Stimulated activated CD8-positive, alpha-beta memory T cell treated with anti-CD3 and anti-CD28 coated beads, Interleukin-7, amount 100 ng/mL, for 1 hour (primary cell): ENCODE results near the gene DIAPH1.

Experiments used
- DNase-seq, 2 donors: peaks; one replicate each; pipeline ENCODE4 v3.0.0-alpha.2; 2020; ENCODE audit warnings: low read depth in 2 of 2

Gene DIAPH1

DNA sequence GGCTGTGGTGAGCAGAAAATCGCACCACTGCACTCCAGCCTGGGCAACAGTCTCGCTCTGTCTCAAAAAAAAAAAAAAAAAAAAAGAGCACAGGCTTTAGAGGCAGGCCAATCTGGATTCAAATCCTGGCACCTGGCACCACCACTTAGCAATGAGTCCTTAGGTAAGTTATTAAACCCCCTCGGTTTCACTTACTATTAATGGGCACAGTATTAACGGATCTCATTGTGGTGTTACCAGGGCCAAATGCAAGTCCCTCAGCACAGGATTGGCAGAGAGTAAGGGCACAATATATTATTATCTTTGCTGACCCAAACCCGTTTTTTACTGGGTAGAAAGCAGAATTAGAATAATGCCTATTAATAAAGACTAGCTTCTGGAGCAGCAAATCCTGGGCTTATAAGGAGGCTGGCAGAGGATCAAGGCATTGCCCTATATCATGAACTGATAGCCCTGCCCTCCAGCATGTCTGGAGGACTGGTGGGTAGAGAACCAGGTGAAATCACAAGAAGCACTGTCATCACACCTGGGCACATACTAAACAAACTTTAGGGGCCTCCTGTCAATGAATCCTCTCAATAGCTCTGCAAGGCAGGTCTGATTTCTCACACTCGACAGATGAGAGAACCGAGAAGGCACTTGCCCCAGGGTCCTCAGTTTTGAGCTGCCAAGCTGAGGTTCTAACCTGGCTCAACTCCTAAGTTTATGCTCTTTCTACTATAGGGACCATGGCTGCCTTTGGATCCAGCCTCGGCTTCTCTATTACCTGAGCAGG is 112.2 kb downstream of the DIAPH1 start:
- DNase-seq: no peak

DNA sequence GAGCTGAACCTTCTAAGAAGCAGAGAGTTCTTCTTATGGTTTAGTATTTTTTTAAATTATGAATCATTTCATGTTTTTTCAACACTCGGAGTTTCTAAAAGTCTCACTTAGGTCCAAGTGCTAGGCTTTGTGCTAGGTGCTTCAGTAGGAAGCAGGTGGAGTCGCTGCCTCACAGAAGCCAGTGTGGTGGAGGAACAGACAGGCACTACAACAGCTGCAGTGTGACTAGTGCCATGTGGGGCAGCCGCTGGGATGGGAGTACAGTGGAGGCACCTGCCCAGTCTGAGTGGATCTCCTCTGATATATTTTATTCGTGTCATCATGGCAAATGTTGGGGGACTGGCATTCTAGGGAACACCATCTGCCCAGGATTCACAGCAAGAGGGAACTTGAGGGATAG is 114.6 kb downstream of the DIAPH1 start:
- DNase-seq: no peak

DNA sequence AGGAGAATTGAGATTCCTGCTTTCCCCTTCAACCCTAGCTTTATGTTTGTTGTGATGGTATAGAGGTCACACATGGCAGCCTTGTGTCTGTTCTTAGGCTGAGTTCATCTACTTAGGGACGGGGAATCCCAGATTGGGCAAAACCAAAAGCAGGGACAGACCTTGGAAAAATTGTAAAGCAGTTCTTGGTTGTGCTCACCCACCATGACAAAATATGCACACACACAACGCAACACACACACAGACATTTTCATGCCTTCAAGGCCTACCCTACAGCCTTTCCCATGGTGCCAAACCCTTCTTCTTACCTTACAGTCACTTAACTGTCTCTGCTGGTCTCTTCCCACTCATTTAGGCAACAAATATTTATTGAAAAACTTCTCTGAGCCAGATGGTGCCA is 115.1 kb downstream of the DIAPH1 start:
- no peak for DNase-seq

DNA sequence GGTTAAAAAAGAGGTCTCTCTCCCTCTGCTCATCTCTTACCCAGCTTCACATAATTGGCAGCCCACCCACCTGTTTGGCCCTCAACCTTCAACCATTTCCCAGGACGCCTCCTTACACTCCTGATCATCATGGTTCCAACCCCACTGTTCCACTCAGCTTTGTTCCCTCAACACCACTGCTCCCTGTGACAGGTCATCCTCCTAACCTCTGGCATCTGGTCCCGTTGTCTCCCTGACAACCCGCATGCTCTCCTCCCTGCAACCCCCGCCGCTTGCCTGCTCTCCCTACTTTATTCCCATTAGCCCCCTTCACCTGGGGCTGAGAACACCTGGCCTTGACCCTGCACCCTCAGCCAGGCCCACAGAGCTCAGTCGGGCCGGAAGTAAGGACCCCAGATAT is 117.0 kb downstream of the DIAPH1 start:
- DNase-seq: no peak

DNA sequence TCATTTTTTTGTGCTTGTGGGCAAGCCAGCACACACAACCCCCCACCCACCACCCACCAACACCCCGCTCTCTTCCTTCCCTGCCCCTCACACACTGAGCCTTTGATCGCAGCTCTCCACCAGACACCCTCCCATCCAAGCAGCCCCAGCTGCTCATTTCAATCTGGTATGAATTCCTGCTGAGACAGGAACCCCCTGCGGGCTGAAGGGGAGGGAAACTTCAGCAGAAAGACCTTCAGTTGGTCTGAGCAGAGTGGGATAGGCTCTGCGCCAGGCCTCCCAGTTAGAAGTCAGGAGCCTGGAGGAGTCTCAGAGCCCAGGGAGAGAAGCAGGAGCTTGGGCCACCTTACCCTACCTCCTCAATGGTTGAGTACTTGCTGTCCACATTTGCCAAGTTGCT is 122.8 kb downstream of the DIAPH1 start:
- DNase-seq: no peak

DNA sequence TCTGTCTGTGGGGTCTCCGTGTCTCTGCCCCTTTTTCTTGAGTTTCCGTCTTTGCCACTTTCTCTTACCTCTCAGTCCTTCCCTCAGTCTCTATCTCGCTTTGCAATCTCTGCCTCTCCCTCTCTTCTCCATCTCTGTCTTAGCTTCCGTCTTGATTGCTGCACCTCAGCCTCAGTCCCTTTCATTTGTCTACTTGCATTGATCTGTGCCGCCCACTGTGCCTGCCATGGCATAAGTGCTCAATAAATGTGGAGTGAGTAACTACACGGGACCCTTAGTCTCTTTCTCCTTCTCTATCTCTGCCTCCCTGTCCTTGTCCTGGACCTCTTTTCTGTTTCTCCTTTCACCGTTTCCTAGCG is 123.4 kb downstream of the DIAPH1 start:
- no peak for DNase-seq

DNA sequence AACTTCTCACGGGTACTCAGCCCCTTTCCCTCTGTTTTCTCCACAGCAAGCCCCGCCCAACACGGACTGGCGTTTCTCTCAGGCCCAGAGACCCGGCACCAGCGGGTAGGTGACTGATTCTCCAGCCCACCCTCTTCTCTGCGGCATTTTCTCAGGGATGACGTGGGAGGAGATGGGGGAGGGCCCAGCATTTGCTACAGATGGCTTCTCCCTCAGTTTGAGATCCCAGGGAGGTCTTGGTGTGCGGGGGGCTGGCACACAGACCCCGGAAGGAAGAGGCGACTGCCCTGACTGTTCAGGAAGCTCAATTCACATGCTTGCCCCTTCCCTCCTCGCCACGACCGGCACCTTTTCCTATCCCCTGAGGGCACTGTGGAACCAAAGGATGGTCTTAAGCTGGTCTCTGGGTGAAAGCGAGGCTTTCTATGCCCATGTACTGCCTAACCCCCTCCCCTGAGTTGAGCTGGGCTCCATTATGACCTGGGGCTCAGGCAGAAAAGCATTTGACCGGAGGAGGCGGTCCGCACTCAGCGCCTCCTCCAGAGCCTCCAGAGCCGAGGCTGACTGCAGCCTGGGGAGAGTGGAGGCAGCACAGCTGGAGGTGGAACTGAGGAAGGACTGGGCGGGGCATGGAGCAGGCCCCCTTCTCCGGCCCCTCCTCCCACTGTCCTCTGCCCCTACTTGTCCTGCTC is 123.9 kb downstream of the DIAPH1 start:
- DNase-seq: no peak

DNA sequence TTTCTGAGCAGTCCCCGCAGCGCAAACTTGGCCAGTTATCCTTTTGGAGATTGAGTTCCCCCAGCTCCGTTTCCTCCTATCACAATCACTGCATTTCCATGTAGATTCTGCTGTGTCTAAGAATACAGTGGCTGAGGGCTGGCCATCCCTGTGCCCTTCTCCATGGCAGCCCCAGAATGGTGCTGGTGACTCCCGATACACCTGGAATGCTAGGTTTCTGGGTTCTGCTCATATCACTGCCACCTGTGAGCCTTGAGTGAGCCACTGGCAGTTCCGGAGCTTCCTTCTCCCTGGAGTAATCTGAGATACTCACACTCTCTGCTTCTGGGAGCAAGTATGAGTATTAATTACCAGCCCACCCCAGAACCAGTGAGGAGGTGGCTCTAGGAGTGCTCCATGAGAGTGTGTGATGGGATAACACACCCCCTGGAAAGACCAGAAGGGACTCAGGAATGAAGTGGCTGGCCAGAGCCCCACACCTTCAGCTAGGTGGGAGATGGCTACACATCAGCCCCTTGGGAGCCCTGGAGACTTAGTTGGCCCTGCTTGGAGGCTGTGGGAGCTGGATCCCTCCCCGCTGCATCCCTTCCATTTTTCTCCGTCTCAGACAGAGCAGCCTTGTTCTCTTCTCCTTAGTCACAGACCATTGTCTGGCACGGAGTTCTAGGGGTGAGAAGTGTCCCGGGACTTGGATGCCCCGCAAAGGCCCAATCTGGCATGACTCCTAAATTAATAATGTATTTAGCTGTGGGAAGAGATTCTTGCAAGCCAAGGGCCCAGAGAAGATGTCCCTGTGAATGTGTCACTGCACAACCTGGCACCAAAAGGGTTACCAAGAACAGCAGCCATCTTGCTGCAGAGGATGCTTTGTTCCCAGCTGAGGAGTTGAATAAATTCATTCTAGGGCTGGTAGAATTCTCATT is 125.0 kb downstream of the DIAPH1 start:
- DNase-seq: no peak

DNA sequence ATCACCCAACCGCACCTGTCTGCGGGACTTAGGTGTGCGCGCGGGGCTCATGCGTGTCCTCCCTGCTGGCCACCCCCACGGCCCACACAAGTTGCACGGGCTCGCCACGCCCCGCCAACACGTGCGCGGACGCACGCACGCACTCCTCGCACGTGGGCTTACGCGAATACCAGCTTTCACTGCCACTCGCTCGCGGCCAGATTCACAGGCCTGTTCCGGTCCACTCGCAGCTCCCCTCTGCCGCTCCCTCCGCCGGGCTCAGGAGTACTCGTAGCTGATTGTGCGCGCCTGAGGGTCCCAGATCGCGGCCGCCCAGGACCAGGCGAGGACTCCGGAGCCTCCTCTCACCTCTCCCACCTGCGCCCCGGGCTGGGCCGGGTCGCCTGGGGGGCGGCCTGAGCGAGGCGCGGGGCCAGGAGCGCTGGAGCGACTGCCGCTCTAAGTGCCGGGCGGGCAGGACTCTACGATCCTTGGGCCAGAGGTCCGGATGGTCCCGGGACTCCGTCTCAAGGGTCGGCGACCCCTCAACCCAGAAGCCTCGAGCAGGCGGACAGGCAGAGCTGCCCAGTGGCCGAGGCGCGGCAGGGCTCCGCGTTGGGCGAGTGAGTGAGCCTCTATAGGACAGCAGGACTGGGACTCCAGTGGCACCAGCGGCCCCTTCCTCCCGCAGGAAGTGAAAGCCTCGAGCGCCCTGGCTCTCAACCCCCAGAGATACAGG is 126.5 kb downstream of the DIAPH1 start:
- no peak for DNase-seq

DNA sequence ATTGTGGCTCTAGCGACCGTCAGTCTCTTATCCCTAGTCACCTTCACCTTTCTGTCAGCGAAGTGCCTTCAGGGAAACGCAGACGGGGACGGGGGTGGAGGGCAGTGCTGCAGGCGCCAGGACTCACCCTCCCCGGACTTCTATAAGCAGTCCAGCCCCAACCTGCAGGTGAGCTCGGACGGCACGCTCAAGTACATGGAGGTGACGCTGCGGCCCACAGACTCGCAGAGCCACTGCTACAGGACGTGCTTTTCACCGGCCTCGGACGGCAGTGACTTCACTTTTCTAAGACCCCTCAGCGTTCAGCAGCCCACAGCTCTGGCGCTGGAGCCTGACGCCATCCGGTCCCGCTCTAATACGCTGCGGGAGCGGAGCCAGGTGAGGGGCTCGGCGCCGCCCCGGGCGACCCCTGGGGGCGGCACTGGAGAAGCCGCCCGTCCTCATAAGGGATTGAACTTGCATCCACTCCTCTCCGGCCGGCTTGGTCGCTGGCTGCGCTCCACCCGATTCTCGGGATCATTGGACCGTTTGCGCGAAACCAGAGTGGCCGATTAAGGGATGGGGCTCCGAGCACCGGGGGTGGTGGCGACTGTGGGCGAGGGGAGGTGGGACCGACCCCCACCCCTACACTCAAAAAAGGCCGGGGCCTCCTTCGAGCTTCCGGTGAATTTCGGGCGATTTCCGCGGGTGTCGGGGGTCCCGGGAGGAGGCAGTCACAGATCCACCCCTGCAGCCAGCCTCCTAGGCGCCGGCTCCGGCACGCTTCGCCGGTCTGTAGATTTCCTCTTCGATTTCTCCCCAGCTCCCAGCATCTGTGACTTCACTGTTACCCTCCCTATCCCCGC is 127.3 kb downstream of the DIAPH1 start:
- no peak for DNase-seq

DNA sequence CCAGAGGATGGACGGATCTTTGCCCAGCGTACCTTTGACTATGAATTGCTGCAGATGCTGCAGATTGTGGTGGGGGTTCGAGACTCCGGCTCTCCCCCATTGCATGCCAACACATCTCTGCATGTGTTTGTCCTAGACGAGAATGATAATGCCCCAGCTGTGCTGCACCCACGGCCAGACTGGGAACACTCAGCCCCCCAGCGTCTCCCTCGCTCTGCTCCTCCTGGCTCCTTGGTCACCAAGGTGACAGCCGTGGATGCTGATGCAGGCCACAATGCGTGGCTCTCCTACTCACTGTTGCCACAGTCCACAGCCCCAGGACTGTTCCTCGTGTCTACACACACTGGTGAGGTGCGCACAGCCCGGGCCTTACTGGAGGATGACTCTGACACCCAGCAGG is 128.0 kb downstream of the DIAPH1 start:
- no peak for DNase-seq

DNA sequence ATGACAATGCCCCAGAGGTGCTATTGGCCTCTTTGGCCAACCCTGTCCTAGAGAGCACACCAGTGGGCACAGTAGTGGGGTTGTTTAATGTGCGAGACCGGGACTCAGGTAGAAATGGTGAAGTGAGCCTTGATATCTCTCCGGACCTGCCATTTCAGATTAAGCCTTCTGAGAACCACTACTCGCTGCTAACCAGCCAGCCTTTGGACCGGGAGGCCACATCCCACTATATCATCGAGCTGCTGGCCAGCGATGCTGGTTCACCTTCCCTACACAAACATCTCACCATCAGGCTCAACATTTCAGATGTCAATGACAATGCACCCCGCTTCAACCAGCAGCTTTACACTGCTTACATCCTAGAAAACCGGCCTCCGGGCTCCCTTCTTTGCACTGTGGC is 128.5 kb downstream of the DIAPH1 start:
- no peak for DNase-seq

DNA sequence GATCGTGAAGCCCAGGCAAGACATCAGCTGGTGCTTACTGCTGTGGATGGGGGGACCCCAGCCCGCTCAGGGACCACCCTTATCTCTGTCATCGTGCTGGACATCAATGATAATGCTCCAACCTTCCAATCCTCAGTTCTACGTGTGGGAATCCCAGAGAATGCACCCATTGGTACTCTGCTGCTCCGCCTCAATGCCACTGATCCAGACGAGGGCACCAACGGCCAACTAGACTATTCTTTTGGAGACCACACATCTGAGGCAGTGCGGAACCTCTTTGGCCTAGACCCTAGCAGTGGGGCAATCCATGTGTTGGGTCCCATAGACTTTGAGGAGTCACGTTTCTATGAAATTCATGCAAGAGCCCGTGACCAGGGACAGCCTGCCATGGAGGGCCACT is 129.0 kb downstream of the DIAPH1 start:
- no peak for DNase-seq

DNA sequence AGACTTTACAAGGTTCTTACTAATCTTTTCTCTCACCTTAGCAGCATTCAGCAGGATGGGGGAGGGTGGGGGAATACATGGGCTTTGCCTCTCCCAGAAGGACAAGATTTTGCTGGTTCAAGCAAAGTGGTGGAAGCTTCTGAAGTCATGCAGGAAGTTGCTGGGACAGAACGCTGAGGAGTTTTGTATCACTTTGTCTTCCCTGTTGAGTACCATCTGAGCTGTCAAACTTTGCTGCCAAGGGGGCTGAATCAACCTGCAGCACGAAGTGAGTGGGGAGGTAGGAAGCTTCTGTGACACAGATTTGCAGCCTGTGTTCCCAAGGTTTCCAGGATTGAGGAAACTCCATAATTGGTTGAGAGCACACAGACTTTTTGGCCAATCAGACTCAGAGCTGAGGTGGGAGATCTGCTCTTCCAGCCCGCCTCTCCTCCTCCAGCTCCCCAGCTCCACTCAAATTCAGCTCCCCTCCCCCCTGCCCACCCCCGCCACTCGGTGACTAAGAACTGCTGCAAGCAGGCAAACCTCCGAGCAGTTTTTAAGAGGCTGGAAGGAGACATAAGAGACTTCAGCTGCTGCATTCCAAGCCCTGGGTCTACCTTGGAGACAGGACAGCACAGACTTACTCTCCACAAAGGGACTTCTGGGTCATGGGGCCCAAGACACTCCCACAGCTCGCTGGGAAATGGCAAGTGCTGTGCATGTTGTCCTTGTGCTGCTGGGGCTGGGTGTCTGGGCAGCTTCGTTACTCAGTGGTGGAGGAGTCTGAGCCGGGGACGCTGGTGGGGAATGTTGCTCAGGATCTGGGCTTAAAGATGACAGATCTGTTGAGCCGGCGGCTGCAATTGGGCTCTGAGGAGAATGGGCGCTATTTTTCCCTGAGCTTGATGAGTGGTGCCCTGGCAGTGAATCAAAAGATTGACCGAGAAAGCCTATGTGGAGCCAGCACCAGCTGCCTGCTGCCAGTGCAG is 129.9 kb downstream of the DIAPH1 start, which contains the start of gene PCDHGC5:
Gene PCDHGC5 (plus strand): TSS at position 491 of the 971 bp plus-strand sequence. CDS start 160 bp downstream, at position 651.
- no peak for DNase-seq

DNA sequence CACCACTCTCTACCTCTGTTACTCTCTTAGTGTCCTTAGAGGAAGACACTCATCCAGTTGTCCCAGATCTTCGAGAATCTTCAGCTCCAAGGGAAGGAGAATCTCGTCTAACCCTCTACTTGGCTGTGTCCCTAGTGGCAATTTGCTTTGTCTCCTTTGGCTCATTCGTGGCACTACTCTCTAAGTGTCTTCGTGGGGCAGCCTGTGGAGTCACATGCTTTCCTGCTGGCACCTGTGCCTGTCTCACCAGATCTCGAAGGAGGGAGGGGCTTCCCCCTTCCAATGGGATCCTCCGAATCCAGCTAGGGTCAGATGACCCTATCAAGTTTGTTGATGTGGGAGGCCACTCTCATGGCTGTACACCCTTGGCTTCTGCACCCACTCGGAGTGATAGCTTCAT is 131.7 kb downstream of the DIAPH1 start:
- DNase-seq: no peak

DNA sequence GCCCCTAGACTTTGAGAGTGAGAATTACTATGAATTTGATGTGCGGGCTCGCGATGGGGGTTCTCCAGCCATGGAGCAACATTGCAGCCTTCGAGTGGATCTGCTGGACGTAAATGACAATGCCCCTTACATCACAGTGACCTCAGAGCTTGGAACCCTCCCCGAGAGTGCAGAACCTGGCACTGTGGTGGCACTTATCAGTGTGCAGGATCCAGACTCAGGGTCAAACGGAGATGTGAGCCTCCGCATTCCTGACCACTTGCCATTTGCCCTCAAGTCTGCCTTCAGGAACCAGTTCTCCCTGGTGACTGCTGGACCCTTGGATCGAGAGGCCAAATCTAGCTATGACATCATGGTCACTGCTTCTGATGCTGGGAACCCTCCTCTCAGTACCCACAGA is 132.7 kb downstream of the DIAPH1 start:
- no peak for DNase-seq

DNA sequence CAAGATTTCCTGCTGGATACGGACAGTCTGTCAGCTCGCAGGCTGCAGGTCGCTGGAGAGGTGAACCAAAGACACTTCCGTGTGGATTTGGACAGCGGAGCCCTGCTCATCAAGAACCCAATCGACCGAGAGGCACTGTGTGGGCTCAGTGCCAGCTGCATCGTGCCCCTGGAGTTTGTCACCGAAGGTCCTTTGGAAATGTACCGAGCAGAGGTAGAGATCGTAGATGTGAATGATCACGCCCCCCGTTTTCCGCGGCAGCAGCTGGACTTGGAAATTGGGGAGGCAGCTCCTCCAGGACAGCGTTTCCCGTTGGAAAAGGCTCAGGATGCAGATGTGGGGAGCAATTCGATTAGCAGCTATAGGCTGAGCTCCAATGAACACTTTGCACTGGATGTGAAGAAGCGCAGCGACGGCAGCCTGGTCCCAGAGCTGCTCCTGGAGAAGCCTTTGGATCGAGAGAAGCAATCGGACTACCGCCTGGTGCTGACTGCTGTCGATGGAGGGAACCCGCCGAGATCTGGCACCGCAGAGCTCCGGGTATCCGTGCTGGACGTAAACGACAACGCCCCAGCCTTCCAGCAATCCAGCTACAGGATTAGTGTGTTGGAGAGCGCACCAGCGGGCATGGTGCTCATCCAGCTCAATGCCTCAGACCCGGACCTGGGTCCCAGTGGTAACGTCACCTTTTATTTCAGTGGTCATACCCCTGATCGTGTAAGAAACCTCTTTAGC is 133.3 kb downstream of the DIAPH1 start:
- DNase-seq: no peak

DNA sequence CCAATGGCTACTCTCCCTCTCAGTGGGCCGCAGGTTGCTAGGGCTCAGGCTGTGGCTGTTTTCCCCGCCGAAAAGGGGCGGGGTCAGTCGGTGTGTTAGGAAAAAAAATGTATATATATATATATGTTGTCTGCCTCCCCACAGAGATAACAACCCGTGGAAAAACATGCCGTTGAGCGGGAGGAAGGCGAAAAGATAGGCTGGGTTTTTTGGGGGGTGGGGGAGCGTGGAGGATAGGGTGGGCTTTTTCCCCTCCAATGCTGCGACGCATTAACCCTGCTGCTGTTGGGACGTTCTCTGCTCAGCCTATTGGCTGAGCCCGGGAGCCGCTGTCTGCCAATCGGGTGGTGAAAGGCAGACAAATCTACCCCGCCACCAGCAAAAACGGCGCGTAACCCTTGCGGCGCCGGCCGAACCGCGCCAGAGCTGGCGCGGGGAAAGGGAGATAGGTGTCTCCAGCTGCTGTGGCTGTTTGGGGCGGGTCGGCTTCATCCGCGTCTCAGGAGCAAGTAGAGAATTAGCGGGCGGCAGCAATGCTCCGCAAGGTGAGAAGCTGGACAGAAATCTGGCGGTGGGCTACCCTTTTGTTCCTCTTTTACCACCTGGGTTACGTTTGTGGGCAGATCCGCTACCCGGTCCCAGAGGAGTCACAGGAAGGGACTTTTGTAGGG is 134.0 kb downstream of the DIAPH1 start, which contains the start of gene PCDHGC4:
Gene PCDHGC4 (plus strand): TSS at position 390 of the 671 bp plus-strand sequence. CDS start 144 bp downstream, at position 534.
- no peak for DNase-seq
